ENCODE results near the gene TMEM253.

Gene TMEM253

DNA sequence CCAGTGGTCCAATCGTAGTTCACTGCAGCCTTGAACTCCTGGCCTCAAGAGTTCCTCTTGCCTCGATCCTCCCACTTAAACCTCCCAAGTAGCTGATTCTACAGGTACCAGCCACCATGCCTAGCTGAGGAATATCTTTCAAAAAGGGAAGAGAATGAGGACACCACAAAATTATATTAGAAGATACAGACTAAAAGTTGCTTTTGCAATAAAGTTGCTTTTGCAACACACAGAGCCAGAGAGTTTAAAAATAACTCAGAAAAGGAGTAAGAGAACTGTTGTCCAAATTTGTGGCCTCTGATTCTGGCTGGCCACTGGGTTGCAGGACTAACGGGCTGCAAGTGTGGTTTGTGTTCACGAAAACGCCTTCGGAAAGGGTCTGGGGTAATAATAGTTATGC lies 19.8 kb downstream of the TMEM253 start:
- no peak for TF ChIP-seq GATA2 (IDR thresholded peaks at IDR 0.05; ENCODE audit: low read depth, low read length)
- TF ChIP-seq GATA3 (IDR thresholded peaks at IDR 0.05; ENCODE audit: low read depth, low read length): no peak

DNA sequence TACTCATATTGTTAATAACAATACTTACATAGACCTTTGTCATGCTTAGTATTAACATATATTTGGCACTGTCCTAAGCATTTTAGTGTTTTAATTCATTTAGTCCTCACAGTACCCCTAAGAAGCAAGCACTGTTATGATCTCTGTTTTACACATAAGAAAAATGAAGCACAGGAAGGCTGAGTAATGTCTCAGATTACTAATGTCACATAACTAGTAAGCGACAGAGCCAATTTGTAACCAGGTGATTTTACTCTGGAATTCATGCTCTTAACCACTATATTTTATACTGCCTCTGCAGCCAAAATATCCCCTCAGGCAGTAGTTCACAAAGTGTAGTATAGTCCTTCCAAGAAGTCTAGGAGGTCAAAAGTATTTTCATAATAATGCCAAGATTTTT lies 20.3 kb downstream of the TMEM253 start:
- TF ChIP-seq GATA2 (IDR thresholded peaks at IDR 0.05; ENCODE audit: low read depth, low read length) (no peak), GATA3 (IDR thresholded peaks at IDR 0.05; ENCODE audit: low read depth, low read length) (no peak)

DNA sequence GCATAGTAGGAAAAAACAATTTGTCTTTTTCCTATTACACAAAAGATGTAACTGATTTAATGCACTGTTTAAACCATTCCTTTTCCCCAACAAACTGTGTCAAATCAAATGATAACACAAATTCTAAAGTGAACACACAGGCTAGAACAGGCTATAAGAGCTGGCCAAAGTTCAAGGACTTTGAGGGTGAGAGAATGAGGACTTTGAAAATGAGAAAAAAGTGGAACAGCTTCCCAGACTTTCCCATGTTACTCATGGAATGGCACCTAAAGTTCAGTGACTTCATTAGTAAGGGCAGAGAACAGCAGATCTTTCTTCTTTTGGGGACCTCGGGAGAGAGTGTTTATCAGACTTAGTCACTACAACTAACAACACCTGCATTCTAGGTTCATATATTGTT lies 22.6 kb downstream of the TMEM253 start:
- TF ChIP-seq GATA2 (IDR thresholded peaks at IDR 0.05; ENCODE audit: low read depth, low read length): no peak
- no peak for TF ChIP-seq GATA3 (IDR thresholded peaks at IDR 0.05; ENCODE audit: low read depth, low read length)

DNA sequence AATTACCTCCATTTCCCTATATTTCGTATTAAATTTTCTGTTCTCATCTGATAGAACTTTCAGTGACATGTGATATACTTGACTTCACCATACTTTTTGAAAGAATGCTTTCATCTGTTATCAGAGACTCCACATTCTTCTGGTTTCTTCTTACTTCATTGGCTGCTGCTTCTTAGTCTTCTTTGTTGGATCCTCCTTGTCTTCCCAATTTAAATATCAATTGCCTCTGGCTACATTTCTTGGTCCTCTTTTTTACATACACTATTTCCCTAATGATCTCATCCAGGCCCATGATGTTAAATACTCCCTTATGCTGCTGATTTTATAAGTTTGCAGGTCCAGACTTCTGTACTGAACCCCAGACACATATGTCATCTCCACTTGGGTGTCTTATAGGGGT lies 33.0 kb downstream of the TMEM253 start:
- no peak for TF ChIP-seq GATA3 (IDR thresholded peaks at IDR 0.05; ENCODE audit: low read depth, low read length)
- no peak for TF ChIP-seq GATA2 (IDR thresholded peaks at IDR 0.05; ENCODE audit: low read depth, low read length)

DNA sequence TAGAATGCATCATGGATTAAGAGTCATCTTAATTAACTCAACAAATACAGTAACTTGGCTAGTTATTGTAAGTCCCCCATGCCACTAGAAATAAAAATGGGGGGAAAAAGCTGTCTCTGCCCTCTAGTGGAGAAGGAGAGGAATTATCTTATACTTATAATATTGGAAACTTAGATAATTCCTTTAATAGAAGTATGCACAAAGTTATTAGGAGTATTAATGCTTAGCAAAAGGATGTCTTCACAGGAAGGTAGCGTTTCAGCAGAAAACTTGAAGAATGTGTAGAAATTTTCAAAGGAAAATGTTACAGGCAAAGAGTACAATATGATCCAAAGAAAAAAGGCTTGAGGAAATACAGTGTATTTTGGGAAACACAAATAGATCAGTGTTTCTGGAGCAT lies 35.2 kb downstream of the TMEM253 start:
- TF ChIP-seq GATA2 (IDR thresholded peaks at IDR 0.05; ENCODE audit: low read depth, low read length): no peak
- no peak for TF ChIP-seq GATA3 (IDR thresholded peaks at IDR 0.05; ENCODE audit: low read depth, low read length)

DNA sequence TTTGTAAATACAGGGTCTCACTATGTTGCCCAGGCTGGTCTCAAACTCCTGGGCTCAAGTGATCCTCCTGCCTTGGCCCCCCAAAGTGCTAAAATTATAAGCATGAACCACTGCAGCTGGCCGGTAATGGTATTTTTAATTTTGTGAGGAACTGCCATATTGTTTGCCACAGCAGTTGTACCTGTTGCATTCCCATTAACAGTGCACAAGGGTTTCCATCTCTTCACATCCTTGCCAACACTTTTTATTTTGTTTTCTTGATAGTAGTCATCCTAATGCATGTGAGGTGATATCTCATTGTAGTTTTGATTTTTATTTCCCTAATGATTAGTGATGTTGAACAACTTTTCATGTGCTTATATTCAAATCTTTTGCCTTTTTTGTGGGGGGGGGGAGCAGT lies 41.5 kb downstream of the TMEM253 start:
- no peak for TF ChIP-seq GATA3 (IDR thresholded peaks at IDR 0.05; ENCODE audit: low read depth, low read length)
- no peak for TF ChIP-seq GATA2 (IDR thresholded peaks at IDR 0.05; ENCODE audit: low read depth, low read length)

DNA sequence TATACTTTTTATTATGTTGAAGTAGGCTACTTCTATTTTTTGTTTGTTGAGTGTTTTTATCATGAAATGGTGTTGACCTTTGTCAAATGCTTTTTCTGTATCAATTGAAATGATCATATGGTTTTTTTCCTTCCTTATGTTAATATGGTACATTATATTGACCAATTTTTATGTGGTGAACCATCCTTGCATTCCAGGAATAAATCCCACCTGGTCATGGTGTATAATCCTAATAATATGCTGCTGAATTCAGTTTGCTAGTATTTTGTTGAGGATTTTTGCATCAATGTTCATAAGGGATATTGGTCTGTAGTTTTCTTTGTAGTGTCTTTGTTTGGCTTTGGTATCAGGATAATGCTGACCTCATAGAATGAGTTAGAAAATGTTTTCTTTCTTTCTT lies 44.6 kb downstream of the TMEM253 start:
- TF ChIP-seq GATA3 (IDR thresholded peaks at IDR 0.05; ENCODE audit: low read depth, low read length) (no peak), GATA2 (IDR thresholded peaks at IDR 0.05; ENCODE audit: low read depth, low read length) (no peak)

DNA sequence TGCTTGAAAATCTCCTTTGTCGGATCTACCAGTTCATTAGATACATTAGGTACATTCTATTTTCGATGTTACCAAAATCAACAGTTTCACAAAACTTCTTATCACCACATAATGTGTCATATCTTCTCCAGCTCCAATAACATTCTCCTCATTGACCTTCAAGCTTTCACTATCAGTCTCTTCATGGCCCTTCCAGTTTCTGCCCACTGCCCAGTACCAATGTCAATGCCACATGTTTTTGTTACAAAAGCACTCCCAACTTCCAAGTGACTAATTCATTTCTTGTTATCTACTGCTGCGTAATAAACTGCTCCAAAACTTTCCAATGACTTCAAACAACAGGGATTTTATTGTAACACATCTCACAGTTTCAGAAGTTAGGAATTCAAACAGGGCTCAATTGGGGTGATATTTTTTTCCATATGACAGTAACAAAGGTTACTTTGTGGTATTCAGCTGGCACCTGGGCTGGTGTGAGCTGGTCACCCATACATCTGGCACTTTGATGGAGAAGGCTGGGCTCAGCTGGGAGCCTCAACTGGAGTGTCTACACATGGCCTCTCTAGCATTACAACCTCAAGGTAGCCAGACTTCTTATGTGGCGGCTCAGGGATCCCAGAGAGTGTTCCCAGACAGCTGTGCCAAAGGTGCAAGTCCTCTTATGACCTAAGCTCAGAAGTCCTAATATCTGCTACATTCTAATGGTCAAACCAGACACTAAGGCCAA lies 48.9 kb downstream of the TMEM253 start:
- TF ChIP-seq GATA3 (IDR thresholded peaks at IDR 0.05; ENCODE audit: low read depth, low read length): no peak
